Mammary epithelial cell (primary cell): ENCODE data around the gene SCNN1A.

ENCODE experiments used
- EZH2 ChIP-seq: IDR thresholded peaks from 2 replicates; pipeline ENCODE4 v1.6.1; 2012; ENCODE audit warnings: low read length, inconsistent platforms, borderline replicate concordance
- TF ChIP-seq, protein P1 (sequence below), 2 donors: IDR thresholded peaks in 1 of 2; conservative IDR thresholded peaks in 1 of 2; 2 replicates each; pipeline ENCODE4 v1.5.1; 2011 to 2012; ENCODE audit warnings: inconsistent platforms in 2 of 2, low read length in 2 of 2, mild to moderate bottlenecking in 2 of 2, control low read depth in 1 of 2, low read depth in 1 of 2; ENCODE audit not compliant: insufficient read depth in 1 of 2; ENCODE audit errors: extremely low read depth in 1 of 2

DNA sequence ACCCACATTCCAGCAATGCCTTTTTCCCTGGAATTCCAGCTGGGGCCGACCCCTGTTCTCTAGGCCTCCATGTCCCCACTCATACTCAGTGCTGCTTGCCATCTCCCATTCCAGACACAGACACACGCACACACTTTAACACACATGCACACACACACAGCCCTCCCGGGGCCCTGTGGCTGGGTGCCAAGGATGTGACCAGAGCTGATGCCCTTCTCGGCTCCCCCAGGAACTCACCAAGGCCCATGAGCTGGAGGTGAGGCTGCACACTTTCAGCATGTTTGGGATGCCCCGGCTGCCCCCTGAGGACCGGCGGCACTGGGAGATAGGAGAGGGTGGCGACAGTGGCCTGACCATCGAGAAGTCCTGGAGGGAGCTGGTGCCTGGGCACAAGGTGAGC lies 60.6 kb downstream of the SCNN1A start:
- TF ChIP-seq, protein P1, sequence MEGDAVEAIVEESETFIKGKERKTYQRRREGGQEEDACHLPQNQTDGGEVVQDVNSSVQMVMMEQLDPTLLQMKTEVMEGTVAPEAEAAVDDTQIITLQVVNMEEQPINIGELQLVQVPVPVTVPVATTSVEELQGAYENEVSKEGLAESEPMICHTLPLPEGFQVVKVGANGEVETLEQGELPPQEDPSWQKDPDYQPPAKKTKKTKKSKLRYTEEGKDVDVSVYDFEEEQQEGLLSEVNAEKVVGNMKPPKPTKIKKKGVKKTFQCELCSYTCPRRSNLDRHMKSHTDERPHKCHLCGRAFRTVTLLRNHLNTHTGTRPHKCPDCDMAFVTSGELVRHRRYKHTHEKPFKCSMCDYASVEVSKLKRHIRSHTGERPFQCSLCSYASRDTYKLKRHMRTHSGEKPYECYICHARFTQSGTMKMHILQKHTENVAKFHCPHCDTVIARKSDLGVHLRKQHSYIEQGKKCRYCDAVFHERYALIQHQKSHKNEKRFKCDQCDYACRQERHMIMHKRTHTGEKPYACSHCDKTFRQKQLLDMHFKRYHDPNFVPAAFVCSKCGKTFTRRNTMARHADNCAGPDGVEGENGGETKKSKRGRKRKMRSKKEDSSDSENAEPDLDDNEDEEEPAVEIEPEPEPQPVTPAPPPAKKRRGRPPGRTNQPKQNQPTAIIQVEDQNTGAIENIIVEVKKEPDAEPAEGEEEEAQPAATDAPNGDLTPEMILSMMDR (conservative IDR thresholded peaks at IDR 0.05 in 1 of 2, IDR thresholded peaks at IDR 0.05 in 1 of 2; ENCODE audit: extremely low read depth in 1 of 2, insufficient read depth in 1 of 2, low read depth in 1 of 2, low read length in 2 of 2) = no peak
- no peak for TF ChIP-seq EZH2
